ENCODE data around the gene PSMD3. TPM values are rescaled to one million over a fixed set of nuclear protein-coding genes. Genes with fewer than 3 reads are reported as not detected.

PSMD3 gene
- total RNA-seq, 1 experiment from 2014 or later = 174 TPM

GRCh38 chr17:39979016-39979670 is 1.5 kb upstream of the PSMD3 start:
- Histone ChIP-seq H3K9ac (ENCODE audit: extremely low read depth, insufficient read length, low read length) (no peak overlapping the region), H2AFZ (ENCODE audit: low read length) (no peak overlapping the region), H3K23ac (ENCODE audit: insufficient read length, low read depth, low read length) (no peak overlapping the region), H3K79me2 (ENCODE audit: insufficient read depth, low read length) (peaks cover 12% of the 10 kb centered on the region), H2AK5ac (ENCODE audit: insufficient read length, low read length) (no peak overlapping the region), H4K20me1 (ENCODE audit: control insufficient read depth, insufficient read depth, insufficient read length) (no peaks in the 10 kb centered on the region), H2BK20ac (ENCODE audit: low read depth, low read length, poor library complexity, severe bottlenecking) (no peak overlapping the region), H3K23me2 (ENCODE audit: insufficient read length, low read depth, low read length, poor library complexity, severe bottlenecking) (peaks cover 12% of the 10 kb centered on the region), H3K9me3 (ENCODE audit: control insufficient read depth, low read depth, low read length) (no peaks in the 10 kb centered on the region), H3K4me2 (ENCODE audit: insufficient read depth, insufficient read length, low read length) (peak overlapping the region; percentile 78), H3K14ac (ENCODE audit: insufficient read depth, low read length) (no peak overlapping the region), H3T11ph (ENCODE audit: low read length) (no peak overlapping the region), H4K8ac (replicated peaks; ENCODE audit: insufficient read length, low read depth, low read length) (no peak overlapping the region), H2BK15ac (ENCODE audit: low read depth, low read length) (no peak overlapping the region), H3K27ac (ENCODE audit: insufficient read length, low read depth, low read length) (no peak overlapping the region), H3K56ac (ENCODE audit: insufficient read length, low read depth, low read length) (no peak overlapping the region), H3K79me1 (ENCODE audit: insufficient read depth, low read depth, low read length, poor library complexity, severe bottlenecking) (peaks cover 2% of the 10 kb centered on the region), H2BK5ac (ENCODE audit: insufficient read length, low read length) (no peak overlapping the region), H2BK12ac (ENCODE audit: insufficient read length, low read depth, low read length) (no peak overlapping the region), H3K27me3 (ENCODE audit: insufficient read depth, low read length) (no peaks in the 10 kb centered on the region), H3K18ac (ENCODE audit: insufficient read length, low read depth, low read length) (no peak overlapping the region), H3K4me1 (ENCODE audit: insufficient read depth, low read length) (peaks cover 8% of the 10 kb centered on the region), H2BK120ac (ENCODE audit: low read depth, low read length, poor library complexity, severe bottlenecking) (no peak overlapping the region), H4K91ac (ENCODE audit: insufficient read length, low read depth, low read length) (no peak overlapping the region), H4K5ac (ENCODE audit: insufficient read length, low read depth, low read length) (no peak overlapping the region), H3K4ac (ENCODE audit: low read depth, low read length) (no peak overlapping the region)
- no peak for DNase-seq
- Mint-ChIP-seq H3K4me3 (peak overlapping the region; percentile 96 to 98; a peak in 4 of 5 replicates), H3K27me3 (ENCODE audit: low read depth) (peaks cover 2% of the 10 kb centered on the region; the same call in 1 of the 2 replicates), H3K36me3 (ENCODE audit: insufficient read depth in 1 of 3, low read depth in 3 of 3) (peaks cover 6 to 12% (median 9%) of the 10 kb centered on the region in 3 experiments; a peak in 6 of 7 replicates), H3K27ac (peak overlapping the region in 1 of 3 experiments; percentile 22; a peak in 1 of 7 replicates), H3K9me3 (no peaks in the 10 kb centered on the region), H3K4me1 (peaks cover 23 to 28% of the 10 kb centered on the region in 2 experiments)
- no peak for TF ChIP-seq CTCF (conservative IDR thresholded peaks at IDR 0.05)
- no CpG with 5 or more reads among the region's 5 CpGs for WGBS (ENCODE audit: extremely low coverage, insufficient read length, low lambda C conversion rate)
